NCI-H82 treated with DMSO at 0.1 percent for 48 hours (cell line): ENCODE measurements around the gene ACE.
"Not testable (repeated sequence)": the region's sequence is repeated elsewhere in the genome, so short reads cannot be mapped to it uniquely, and the experiment has no call there.

Experiments used
- DNase-seq: peaks from one replicate; lab custom pipeline; 2025; ENCODE audit not compliant: unreplicated experiment; lab: John Stamatoyannopoulos, UW

Gene ACE

GRCh38 chr17:63443053-63443452 is 33.8 kb upstream of the ACE start:
- no peak for DNase-seq

GRCh38 chr17:63444457-63444856 is 32.4 kb upstream of the ACE start:
- no peak for DNase-seq

DNA sequence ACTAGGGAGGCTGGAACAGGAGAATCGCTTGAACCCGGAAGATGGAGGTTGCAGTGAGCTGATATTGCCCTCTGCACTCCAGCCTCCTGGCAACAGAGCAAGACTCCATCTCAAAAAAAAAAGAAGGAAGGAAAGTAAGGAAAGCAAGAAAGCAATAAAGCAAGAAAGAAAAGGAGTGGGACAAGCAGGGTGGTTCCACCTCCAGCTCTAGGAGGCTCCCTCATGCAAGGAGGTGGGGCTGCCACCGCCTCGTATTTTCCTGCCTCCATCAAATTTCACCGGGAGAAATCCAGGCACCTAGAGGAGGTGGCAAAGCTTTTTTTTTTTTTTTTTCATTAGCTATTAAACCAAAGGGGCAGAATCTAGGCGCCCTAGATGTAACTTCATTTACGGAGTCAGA is 31.8 kb upstream of the ACE start:
- no peak for DNase-seq

- no peak for DNase-seq
These were observed 31.3 kb upstream of the ACE start for GRCh38 chr17:63445571-63445953.

- no peak for DNase-seq
These were observed 30.7 kb upstream of the ACE start, which contains the start of gene CYB561 for GRCh38 chr17:63445954-63446752. CYB561 (minus strand) TSS chr17:63446306; CDS start chr17:63437547, 8,759 bp downstream.

DNA sequence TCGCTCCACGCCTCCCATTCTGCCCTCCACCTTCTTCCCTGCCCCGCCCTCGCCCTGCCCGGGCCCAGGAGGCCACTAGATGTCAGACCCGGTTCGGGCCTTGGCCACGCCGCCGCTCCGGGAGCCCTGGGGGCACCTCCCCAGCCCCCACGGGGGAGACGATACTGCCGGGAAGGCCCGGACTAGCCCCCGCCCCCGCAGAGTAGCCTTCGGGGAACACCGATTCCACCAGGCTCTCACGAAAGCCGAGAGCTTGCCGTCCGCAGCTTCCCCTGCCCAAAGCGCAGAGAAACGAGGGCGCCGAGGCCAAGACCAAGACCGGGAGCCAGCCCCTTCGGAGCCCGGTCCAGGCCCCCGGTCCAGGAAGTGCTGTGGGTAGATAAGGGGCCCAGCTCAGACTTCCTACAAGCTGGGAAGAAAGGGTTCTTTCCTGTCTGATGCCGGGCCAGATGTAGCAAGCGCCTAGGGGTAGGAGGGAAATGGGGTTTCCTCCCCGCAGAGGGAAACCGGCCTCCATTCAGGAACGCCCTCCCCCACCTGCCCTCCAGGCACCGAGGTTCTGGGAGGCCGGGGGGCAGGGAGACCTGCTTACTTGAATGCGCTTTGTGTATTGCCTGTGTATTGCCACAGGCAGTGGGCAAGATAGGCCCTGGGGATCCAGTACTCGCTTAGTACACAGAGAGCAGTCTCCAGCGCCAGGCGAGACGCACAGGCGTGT is 29.9 kb upstream of the ACE start:
- DNase-seq, result no peak

GRCh38 chr17:63447471-63448009 is 29.3 kb upstream of the ACE start:
- DNase-seq, result no peak

- no peak for DNase-seq
These were observed 28.2 kb upstream of the ACE start for GRCh38 chr17:63448655-63449054.

DNA sequence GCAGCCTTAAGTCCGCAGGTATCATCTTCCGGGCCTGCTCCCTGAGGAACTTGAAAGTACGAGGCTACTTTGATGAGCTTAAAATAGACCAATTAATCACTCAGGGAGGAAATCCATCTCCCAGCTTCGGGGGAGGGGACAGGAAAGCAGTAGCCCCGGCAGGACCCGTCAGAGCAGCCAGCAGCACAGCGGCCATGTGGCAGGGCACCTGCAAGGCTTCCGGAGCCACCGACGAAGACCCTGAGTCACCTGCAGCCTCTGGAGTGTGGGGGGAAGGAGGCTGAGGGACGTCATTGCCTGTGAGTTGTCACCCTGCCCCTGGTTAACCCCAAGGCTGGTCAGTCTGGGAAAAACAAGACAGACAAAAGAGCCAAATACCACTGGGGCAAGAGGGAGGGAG is 26.3 kb upstream of the ACE start:
- no peak for DNase-seq

- no peak for DNase-seq
These were observed 25.7 kb upstream of the ACE start for GRCh38 chr17:63451150-63451549.

- no peak for DNase-seq
These were observed 24.6 kb upstream of the ACE start for GRCh38 chr17:63452046-63452961.

DNA sequence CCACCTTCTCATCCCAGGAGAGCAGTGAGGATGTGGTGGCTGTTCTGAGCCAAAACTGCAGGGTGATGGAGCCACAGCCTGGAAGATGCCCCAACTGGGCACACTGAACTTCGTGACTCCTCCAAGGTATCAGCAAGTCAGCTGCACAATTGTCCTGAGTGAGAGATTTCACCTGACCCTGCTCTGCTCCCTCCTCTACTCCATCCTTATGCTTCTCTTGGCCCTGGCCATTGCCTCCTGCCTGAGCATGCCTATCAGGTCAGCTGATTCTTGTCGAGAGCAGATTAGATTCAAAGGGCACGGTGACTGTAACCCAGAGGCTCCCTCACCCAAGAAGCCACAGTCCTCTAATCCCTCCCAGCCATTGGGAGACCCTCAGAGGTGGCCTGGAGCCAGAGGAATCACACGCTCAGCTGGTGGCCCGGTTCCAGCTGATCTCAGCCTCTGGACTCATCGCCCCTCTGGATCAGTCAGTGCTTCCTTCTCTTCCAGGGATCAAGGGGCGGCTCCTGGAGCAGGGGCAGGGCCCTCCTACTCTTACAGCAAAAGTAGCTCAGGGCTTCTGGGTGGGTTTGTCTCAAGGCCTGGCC is 23.8 kb upstream of the ACE start:
- no peak for DNase-seq

GRCh38 chr17:63454357-63454756 is 22.5 kb upstream of the ACE start:
- not testable (repeated sequence) for DNase-seq

DNA sequence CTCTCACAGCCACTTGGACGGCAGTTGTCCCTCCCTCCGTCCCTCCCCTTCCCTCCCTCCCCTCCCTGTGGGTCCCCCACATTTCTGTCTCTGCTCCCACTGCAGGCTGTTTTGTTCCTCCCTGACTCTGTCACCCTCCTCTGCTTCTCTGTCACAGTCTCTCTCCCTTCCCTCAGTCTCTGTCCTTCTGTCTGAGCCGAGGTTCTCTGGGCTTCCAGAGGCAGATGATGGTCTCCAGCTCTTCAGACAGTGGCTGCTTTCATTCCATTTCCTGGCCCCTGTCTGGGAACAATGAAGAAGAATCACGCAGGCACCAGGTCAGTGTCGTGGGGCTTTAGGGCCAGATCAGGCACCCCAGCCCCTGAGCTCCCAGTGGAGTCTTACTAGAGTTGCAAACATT is 21.9 kb upstream of the ACE start:
- no peak for DNase-seq

DNA sequence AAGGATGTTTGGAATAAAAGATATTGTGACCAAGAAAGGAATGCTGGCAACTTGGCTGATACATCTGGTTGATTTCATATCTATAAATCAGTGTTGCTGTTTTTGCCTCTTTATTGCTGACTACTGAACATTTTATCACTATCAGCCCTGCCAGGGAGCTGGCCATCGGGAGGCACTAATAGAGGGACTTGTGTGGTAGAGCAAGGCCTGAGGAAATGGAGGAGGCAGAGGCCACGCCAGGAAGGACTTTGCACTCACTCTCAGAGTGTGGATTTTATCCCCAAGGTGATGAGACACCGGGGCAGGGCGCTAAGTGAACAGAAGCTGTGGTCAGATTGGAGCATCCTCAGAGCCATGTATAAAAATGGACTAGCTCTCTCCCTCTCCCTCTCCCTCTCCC is 21.4 kb upstream of the ACE start:
- DNase-seq, result no peak

- peak; percentile 40 for DNase-seq
These were observed 18.4 kb upstream of the ACE start for GRCh38 chr17:63458478-63458877.

DNA sequence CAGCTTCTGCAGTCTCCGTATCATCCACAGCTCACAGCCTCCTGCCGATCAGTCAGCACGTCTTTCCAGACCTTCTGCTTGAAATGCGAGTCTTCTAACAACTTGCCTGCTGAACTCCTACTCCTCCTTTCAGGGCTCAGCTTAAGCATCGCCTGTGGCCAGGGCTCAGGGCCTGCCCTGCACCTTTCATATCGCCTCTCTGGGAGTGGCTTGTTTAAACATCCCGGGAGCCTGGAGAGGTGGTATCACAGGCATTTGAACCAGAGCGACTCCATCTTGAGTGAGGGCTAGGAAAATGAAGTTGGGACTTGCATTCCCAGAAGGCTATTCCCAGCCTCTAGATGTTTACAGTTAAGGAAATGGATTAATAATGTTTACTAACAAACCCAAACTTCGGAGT is 16.8 kb upstream of the ACE start:
- no peak for DNase-seq

GRCh38 chr17:63463771-63464170 is 13.1 kb upstream of the ACE start:
- DNase-seq, result no peak

- no peak for DNase-seq
These were observed 12.1 kb upstream of the ACE start for GRCh38 chr17:63464691-63465236.

- not testable (repeated sequence) for DNase-seq
These were observed 8.8 kb upstream of the ACE start for GRCh38 chr17:63468099-63468498.
